Stimulated activated CD8-positive, alpha-beta memory T cell treated with anti-CD3 and anti-CD28 coated beads, Interleukin-2, amount 100 ng/mL, for 1 hour (primary cell): ENCODE data around the gene MRPL53.
"Not testable (repeated sequence)": the region's sequence is repeated elsewhere in the genome, so short reads cannot be mapped to it uniquely, and the experiment has no call there.

Source experiments
- DNase-seq, 2 donors: peaks; one replicate each; pipeline ENCODE4 v3.0.0-alpha.2; 2020; ENCODE audit warnings: low read depth in 2 of 2

The MRPL53 gene

DNA sequence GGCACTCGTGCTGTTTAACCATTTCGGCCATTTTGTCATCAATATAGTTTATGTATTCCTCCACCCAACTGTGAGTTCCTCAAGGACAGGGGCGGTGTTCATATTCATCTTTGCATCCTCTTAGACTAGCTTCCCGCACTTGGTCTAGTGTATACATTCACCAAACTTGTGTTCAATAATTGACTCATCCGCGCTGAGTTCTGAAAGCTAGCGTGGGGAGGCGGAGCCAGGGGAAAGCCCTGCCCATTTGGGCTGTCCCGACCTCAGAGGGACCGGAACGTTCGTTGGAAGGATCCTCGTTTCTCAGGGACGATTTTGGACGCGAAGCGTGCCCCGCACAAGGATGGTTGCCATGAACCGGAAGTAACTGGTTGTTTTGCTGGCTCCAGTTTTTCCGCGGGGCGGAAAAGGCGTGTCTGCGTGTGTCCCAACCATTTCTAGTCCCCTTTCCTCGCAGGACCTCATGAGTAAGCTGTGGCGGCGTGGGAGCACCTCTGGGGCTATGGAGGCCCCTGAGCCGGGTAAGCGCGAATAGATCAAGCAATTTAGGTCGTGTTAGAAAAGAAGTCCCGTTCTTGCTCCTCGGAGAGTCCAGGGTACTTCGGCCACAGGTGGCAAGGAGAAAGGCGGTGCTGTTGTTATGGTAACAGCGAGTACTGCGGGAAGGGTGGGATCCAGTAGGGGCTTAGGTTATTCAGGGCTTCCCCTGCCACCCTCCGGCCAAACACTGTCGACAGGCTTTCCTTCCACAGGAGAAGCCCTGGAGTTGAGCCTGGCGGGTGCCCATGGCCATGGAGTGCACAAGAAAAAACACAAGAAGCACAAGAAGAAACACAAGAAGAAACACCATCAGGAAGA, 17.6 kb downstream of the MRPL53 start, which contains the start of gene INO80B:
INO80B (plus strand) TSS at position 434 of the 858 bp plus-strand sequence; CDS start at position 464, 30 bp downstream.
- peak; percentile 94 to 95 for DNase-seq

DNA sequence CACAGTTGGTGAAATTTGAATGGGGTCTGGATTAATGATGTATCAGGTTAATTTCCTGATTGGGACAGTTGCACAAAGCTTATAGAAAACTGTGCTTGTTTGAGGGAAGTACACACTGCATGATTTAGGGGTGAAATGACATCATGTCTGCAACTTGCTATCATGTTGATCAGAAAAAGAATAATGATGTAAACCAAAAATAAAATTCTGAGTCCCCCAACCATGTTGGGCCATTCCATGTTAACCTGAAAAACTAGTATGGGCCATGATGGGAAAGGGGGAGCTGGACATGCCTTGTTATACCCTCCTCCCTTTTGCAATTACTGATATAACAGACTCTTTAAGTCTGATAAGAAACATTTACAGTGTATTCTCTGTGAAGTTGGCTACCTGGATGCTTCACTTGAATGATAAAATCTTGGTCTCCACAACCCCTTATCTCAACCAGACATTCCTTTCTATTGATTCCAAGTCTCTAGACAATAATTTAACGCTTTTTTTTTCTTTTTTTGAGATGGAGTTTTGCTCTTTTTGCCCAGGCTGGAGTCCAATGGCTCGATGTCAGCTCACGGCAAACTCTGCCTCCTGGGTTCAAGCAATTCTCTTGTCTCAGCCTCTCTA, 21.8 kb downstream of the MRPL53 start:
- no peak for DNase-seq

DNA sequence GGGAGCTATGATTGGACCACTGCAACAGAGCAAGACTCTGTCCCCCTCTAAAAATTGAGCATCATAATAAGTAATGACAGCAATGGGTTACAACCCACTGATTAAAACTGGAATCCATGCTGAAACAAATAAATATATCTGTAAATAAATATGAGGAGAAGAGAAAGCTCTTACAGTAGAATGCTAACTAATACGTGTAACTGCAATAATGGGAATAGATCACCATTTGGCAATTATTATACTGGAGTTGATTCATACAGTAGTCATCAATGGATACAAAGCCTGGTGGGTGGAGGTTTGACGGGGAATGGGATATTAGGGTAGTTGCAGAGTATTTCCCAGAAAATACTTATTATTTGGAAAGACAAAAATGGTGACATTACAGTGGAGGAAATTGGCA, 23.7 kb downstream of the MRPL53 start:
- no peak for DNase-seq

DNA sequence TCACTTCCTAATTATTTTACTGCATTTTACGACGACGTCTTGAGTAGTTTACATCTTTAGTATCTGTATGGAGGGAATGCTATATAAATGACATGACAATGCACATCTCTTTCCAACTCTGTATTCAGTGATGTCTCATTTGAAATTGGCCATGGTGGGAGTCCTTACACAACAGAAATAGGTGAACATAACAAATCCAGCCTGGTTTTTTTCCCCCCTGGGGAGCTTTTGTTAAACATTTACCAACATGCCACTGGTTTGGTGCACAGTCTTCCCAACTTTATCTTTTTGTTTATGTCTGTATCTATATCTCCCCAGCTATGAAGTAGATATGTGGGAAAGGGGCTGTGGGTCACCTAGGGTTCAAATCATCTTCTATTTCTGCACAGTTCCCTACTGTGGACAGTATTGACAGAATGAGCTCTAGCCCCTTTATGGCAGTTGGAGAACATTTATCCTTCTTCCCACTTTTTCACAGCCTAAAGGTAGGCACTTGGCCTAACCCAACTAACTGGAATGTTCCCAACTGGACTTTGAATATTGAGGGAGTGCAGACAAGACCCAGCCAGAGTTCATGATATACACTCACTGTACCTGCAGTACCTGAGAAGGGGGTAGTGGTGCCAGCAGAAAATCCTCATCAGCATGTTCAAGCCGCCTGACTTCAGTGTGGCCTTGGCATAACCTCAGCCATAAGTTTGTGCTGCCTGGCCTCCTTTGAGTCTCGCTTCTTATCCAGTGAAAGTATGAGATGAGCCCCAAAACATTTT, 25.1 kb downstream of the MRPL53 start:
- no peak for DNase-seq

DNA sequence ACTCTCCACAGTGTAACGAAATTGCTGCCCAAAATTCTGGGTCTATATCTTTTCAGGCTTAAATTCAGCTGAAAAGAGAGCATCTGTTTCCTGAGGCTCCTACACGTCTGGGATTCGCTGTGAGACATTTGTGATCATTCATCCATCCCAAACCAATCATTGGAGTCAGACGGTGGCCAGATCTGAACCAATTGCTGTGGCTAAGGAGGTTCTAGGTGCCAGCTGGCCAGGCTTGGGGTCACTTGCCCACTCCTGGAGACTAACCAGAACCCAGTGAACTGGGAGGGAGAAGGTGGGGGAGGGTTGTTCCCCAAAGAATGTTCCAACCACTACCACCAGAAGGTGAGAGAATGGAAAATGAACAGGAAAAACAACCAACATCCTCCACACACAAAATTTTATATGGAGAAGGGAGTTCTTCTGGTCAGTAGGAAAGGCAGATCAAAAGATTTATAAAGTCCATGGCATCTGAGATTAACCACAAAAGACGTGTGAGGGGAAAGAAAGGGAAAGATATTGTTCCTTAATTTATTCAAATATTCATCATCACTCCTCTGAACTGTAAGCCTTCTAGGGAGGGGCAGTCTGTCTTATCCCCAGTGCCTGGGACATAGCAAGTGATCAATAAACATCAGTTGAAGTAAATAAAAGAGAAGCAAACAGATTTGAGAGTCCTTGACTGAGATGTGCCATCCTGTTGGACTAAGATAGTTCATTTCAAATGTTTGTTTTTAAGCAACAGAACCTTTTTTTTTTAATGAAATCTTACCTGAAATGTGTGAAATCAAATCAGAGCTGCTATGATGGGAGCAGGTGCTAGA, 27.8 kb downstream of the MRPL53 start:
- DNase-seq, result no peak

DNA sequence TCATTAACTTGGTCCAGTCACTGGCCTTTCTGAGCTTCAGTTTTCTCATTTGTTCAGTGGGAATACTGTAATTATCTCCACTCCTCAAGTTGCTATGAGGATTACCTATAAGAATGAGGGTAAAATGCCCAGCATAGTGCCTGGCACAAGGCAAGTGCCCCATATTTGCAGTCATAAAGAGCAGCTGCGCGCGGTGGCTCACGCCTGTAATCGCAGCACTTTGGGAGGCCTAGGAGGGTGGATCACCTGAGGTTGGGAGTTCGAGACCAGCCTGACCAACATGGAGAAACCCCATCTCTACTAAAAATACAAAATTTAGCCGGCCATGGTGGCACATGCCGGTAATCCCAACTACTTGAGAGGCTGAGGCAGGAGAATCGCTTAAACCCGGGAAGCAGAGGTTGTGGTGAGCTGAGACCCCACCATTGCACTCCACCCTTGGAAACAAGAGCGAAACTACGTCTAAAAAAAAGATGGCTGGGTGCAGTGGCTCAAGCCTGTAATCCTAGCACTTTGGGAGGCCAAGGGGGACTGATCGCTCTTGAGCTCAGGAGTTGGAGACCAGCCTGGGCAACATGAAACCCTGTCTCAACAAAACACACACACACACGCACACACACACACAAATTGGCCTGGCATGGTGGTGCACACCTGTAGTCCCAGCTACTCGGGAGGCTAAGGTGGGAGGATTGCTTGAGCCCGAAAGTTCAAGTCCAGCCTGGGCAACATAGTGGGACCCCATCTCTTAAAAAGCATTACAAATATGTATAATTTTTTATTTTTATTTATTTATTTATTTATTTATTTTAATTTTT, 29.8 kb downstream of the MRPL53 start:
- DNase-seq, result not testable (repeated sequence)

DNA sequence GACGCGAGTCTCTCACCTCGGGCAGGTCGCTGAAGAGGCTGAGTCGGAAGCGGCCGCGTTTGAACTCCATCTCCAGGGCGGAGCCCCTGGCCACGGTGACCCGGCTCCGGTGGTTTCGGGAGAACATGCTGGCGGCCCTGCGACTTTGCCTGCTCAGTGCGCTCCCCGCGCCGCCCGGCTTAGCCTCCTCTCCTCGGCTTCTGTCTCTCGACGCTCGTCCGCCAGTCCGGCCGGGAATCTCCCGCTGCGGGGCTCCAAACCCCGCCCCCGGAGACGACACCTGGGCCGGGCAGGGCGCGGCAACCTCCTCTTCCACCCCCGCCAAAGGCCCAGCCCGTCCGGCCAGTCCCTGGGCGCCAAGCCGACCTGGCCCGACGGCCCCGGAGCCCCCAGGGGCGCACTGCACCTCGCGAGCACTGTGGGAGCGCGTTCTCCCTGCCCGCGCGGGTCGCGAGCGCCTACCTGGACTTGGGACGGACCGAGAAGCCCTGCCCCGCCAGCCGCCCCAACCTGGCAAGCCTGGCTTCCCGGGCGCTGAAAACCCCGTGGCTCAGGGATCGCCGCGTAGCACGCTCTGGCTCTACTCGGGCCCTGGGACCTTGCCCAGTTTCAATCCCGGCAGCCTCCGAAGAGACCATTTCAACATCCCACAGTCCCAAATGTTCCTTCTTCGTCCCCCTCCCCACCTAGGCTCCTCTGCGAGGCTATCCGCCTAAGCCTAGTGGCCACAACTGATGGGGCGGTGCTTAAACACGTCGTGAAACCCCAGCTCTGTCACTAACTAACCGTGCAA, 30.6 kb downstream of the MRPL53 start, which contains the start of gene RTKN:
RTKN (minus strand) TSS at position 248 of the 793 bp plus-strand sequence; CDS start at position 127, 121 bp downstream.
- DNase-seq, result peak in 1 of 2 donors; percentile 11

DNA sequence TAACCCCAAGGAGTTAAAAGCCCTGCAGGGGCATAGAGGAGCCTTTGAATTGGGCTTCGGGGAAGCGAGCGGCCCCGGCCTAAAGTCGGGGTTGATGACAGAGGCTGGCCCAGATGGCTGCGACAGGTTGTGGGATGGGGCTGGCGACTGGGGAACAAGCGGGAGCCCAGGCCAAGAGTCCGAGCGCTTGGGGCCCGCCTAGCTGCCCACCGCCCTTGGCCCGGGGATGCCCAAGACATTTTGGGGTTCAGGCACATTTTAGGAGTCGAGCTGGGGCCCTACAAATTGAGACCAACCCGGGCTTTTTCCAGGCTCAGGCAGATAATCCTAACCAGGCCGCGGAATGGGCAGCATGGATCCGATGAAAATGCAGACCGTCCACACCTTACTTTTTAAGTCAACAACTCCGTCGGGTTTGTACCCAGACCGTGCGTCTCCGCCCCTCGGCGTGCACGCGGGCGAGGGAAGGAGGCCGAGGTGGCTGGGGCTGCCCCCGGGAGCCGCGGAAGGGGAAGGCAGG, 31.2 kb downstream of the MRPL53 start:
- DNase-seq, result no peak

DNA sequence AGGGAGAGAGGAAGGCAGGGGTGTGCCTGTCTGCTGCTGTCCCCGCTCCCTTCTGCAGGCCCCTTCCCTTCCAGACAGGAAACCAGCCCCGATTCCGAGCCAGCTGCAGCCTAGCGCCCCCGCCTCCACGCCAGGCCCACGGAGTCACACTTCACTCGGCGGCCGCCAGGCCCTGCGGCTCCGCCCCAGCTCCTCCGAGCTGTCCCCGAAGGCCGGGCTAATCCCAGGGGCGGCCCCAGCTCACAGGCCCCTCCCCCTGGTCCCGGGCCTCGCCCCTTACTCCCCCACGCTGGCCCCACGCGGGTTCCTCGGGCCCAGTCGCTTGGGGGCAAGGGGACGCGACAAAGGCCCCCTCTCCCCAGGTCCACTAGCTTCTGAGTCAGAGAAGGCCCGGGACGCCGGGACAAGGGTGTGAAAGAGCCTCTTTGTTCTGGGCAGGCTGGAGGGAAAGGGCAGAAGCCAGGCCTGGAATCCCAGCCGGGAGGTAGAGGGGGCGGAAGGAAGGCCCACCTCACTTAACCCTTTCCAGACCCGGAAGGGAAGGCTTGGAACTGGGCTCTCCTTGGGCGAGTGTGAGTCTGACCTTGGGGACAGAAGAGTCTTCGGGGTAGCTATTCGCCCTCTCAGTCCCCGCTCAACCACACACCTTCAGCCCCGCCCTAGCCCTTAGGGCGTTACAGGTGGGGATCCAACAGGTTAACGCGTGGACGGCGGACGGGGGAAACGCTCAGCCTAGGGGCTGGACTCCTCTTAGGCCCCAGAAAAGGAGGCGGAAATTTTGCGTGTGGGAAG, 31.9 kb downstream of the MRPL53 start:
- DNase-seq, result no peak

DNA sequence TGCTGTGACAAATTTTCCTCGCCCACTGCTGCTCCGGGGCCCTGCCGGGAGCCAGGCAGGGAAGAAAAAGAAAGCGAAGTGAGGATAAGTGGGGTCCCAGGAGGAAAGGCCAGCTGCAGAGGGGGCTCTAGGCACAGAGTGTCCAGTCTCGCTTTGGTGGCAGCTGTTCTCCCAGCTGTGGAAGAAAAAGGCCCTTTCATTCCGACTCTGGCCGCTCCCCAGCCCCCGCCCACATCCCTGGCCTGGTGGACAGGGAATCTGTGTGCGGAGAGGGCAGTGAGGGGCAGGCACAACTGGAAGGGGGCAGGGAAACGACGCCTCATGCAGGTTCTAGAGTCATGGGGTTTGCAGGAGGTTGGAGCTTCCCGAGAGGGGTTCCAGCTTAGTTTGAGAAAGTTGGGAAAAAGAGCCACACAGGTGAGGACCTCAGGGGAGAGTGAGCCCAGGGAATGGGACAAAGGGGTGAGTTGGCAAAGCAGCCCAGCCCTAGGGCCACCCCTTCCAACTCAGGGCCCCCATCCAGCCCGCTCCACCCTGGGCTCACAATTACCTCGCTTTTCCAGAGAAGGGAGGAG, 32.6 kb downstream of the MRPL53 start:
- no peak for DNase-seq

DNA sequence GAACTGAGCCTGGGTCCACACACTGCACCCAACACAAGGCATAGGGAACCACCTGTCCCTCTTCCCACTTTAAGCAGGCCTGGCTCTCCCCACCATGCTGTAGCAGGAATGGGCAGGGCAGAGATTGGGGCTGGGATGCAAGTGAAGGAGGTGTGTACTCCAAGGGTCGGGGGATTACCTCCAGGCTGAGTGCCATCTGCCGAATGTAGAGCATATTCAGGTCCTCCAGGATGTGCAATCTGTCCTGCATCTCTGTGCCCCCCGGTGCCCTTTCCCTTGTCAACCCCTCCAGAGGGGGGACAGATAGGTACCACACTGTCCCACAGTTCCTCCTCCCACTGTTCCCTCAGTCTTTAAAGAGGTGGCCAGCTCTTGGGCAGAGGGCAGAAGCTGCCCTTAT, 33.1 kb downstream of the MRPL53 start:
- no peak for DNase-seq

DNA sequence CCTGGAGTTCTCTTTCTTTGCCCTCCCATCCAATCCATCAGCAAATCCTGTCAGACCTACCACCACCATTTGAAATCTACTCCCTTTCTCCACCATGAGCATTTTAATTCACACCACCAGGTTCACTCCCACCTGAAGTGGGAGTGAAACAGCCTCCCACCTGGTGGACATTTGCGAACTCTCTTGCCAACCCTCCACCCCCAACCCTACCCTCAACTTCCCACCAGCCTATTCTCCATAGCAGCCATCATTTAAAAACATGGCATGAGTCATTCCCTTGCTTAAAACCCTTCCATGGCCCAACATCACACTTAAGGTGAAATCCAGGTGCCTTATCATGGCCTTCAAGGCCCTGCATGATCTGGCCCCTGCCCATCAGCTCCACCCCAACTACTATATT, 34.2 kb downstream of the MRPL53 start:
- DNase-seq, result no peak

DNA sequence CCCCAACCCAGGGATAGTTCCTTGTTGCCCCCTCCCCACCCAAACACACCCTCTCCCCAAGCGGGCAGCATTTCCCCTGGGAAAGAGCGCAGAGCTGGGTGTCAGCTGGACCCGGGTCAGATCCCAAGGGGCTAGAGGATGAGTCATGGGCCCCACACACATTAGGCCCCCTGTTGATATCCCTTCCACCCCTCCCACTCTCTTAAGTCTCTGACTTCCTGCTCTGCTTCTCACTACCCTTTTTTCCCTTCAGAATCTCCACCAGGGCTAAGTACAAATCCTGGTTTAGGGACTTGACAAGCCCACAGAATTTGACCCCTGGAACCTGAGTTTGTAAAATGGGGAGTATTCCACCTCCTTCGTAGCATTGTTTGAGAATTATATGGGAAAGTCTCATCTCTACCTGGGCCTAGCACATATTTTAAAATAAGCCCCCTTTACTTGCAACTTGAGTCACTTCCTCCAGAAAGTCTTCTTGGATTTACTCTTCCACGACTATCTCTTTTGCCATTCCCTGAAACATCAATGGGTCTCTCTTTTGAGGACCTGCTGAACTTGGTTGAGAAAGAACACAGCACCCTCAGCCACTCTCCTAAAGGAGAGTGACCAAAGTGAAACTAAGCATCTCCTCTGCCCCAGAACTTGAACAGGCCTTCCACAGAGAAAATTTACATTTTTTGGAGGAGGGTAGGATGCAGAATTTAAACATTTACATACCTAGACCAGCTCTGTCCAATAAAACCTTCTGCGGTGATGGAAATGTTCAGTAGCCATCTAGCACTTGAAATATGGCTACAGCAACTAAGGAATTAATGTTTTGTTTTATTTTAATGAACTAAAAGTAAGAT, 35.4 kb downstream of the MRPL53 start:
- DNase-seq, result no peak

DNA sequence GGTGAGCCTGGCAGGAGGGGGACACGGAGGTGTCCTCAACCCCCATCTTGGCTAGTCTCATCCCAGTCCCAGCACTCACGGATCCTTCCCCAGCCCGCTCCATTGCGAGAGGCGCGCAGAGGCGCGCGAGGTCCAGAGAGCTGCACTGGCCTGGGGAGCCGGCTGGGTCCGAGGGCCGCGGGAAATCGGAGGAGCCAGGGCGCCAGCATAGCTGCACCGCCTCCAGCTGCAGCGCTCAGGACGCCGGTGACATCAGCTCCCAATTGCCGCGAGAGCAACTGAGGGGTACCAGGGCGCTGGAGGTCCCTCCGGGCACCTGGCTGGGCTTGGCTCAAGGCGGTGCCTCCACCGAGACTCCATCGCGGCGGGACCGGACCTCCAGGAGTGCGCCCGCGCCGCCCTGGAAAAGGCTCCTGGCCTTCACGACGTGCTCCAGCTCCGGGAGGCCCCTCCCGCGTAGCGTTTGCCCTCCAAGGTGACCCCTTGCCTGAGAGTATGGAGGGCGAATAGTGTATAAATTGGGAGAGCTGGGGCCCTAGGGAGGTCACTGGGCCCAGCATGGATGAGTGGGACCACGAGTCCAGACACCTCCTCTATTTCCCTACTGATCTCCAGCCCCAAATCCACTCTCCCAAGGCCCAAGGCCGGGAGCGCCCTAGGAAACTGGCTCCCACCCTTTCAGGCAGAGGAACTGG, 36.2 kb downstream of the MRPL53 start:
- no peak for DNase-seq

DNA sequence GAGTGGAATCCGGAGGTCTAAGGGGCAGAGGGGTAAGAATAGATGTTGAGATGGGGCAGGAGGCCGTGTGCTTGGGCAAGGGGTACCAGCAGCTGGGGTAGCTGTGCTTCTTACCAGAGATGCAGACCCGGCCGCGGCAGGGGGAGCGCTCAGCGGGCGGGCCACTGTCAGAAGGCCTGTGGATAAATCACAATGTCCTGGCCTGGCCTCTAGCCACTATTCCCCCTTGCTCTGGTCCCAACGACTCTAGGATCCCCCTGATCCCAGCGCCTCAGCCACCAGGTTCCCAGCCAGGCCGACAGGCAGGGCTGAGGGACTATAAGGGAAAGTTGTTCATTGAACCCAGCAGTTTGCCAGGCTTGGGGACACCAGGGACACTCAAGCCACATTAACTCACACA, 42.0 kb downstream of the MRPL53 start:
- DNase-seq, result no peak
